GM10248 (cell line): Measurements from ENCODE around the gene TMEM167B.

Experiments used
- CTCF ChIA-PET: fragments of 300-600 bp; sonication (Branson Sonifier 250); formaldehyde crosslinking; extraction: SDS; loops from one replicate; lab custom pipeline; 2021; ENCODE audit warnings: antibody characterized with exemption; lab: Yijun Ruan, JAX
- POLR2A ChIA-PET: fragments of 350-650 bp; sonication (Branson Sonifier 250); formaldehyde crosslinking; extraction: SDS; loops from one replicate; lab custom pipeline; 2020; ENCODE audit warnings: antibody characterized with exemption; lab: Yijun Ruan, JAX
- DNase-seq: peaks from one replicate; pipeline ENCODE4 v3.0.0; 2012; ENCODE audit errors: extremely low spot score
- CTCF ChIP-seq: IDR thresholded peaks from 2 replicates; pipeline ENCODE4 v1.5.1; 2012; ENCODE audit warnings: mild to moderate bottlenecking, low read depth; ENCODE audit errors: extremely low read depth, missing control alignments, control extremely low read depth

TMEM167B gene

GRCh38 chr1:109096120-109096519 is 5.6 kb downstream of the TMEM167B start:
- no peak for TF ChIP-seq CTCF
- ChIA-PET CTCF (interaction anchor here (0.8 to 1.2 kb wide), 2 partner anchors 17 to 20 kb away, joined by 3 to 5 read pairs; partner anchors contain the start of gene TAF13), POLR2A (no interaction called here)
- DNase-seq, result no peak

DNA sequence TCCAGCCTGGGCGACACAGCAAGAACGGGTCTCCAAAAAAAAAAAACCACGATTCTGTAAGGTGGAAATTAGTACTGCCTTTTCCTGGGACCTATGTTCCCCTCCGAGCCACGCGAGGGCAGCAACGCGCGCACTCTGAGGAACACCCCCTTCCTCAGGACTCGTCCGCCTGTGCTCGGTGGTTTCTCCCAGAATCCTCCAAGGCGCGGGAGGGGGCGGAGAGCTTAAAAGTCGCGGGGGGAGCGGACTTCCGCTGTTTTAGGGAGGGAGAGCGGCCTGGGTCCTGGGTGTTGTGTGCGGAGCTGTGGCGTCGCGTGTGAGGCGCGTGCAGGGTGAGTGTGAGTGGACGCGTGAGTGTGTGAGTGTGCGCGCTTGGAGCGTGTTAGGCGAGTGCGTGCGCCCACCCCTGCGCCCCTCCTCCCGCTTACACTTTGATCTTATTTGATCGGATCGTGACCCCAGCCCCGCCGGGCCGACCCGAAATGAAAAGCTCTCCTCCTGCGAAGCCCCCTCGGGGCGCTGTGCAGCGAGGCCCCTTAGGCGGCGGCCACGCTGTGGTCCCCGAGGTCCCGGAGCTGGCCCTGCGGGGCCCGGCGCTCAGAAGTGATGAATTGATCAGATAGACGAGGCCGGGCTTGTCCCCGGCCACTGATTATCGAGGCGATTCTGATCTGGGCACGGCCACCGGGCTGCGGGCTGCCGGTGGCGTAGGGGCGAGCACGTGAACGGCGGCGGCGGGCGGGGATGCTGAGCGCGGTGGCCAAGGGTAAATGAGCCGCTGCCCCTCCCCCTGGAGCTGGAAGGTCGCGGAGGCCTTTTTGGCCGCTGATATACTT is 9.6 kb downstream of the TMEM167B start:
- peak; percentile 92 for TF ChIP-seq CTCF
- DNase-seq, result peak; percentile 96
- ChIA-PET CTCF (interaction anchor here (0.5 to 9.2 kb wide), 29 partner anchors 10 to 433 kb away, joined by 3 to 114 read pairs (median 3); partner anchors contain the start of genes ELAPOR1, SARS1, TAF13 and TMEM167B), POLR2A (interaction anchor here (0.5 to 2.3 kb wide), 12 partner anchors 9 to 539 kb away, joined by 3 to 16 read pairs (median 5); partner anchors contain the start of genes TAF13, TMEM167B and WDR47)

DNA sequence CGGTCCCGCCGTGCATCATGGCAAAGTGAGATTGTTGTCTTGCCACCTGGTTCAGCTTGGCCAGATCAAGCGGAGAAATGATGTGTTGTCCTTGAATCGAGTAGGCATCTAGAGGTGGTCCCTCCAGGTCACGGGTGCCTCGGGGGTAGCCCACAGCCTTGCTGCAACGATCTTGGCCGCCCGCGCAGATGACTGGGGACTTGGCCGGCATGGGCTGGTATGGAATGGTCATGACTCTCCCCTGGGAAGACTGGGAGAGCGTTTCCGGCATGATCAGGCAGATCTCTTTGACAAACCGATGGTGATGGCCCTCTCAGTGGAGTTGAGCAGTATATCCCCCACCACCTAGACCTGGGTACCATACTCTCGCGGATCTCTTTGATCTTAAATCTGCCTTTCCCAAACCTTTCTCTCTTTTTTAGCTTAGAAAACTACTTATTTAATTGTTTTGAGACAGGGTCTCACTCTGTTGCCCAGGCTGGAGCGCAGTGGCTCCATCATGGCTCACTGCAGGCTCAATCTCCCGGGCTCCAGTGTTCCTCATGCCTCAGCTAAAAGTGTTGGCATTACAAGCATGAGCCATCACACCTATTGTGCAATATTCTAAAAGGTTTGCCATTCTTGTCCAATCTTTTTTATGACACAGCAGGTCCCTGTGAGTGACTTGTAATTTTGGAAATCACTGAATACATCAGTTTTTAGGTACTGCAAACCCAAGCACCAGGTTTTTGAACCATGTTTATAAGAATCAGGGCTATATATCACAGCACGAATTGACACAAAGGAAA is 14.0 kb downstream of the TMEM167B start:
- DNase-seq, result no peak
- POLR2A ChIA-PET, result no interaction called here
- CTCF ChIA-PET, result interaction anchor here (9.2 kb wide), 1 partner anchor 8 kb away, joined by 114 read pairs; the partner anchor contains the start of gene ELAPOR1
- no peak for TF ChIP-seq CTCF

DNA sequence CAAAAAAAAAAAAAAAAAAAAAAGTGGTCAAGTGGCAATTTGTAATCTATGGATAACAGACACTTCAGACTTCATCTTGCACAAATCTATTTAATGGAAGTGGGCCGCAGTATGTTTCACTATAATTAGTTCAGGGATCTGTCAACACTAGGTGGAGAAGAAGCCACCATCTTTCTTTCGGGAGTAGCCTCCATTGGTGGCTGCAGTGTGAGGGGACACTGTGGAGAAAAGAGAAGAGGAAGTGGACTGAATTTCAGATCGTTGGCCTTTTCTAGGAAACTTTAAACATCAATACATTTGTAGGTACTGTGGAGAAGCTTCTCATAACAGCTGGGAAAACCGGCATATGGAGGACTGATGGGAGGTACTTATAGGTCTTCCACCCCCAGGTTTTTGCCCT is 15.3 kb downstream of the TMEM167B start:
- CTCF ChIA-PET, result no interaction called here
- no peak for TF ChIP-seq CTCF
- POLR2A ChIA-PET, result no interaction called here
- DNase-seq, result no peak

- CTCF ChIA-PET, result interaction anchor here (8.5 kb wide), 1 partner anchor 7 kb away, joined by 114 read pairs; no protein-coding TSS in a partner anchor
- DNase-seq, result no peak
- POLR2A ChIA-PET, result no interaction called here
- TF ChIP-seq CTCF, result no peak
Measured at GRCh38 chr1:109107785-109108184, 17.2 kb downstream of the TMEM167B start.

DNA sequence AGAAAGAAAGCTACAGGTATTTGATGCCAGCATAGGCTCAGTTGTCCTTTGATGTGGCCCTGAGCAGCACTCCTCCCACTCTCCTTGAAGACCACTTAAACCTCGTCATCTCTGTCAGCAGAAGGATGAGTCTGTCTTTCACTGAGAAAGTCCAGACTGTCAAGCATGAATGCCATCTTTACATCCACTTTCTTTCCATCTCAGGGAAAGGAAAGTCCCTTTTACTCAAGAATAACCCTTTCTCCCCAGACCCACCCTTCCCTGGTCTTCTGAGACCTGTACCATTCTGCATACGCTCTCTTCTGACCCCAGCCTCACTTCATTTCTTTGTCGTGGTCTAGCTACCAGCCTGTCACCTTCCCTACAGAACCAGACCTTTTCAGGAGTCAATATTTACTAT is 19.3 kb downstream of the TMEM167B start:
- POLR2A ChIA-PET, result no interaction called here
- no peak for DNase-seq
- TF ChIP-seq CTCF, result no peak
- CTCF ChIA-PET, result interaction anchor here (0.9 to 8.5 kb wide), 6 partner anchors 9 to 282 kb away, joined by 3 to 114 read pairs (median 9); partner anchors contain the start of gene TMEM167B
